HepG2 (cell line): ENCODE results near the gene NOTUM. TPM values are rescaled to one million over a fixed set of nuclear protein-coding genes. Genes with fewer than 3 reads are reported as not detected.
A peak's percentile ranks its signal among the peaks of the same experiment; 100 is the strongest.

Experiments
- HOXD1 ChIP-seq: sonication (generic); formaldehyde crosslinking; IDR thresholded peaks from 2 replicates; pipeline ENCODE4 v1.5.0; 2020; ENCODE audit warnings: missing genetic modification reagents
- KAT7 ChIP-seq: IDR thresholded peaks from 2 replicates; pipeline ENCODE4 v1.6.1; 2018; ENCODE audit warnings: borderline replicate concordance, missing compliant biosample characterization
- MAFK ChIP-seq, 2 experiments: IDR thresholded peaks in 1 of 2; conservative IDR thresholded peaks in 1 of 2; 2 replicates each; pipeline ENCODE4 v1.6.1; 2011; ENCODE audit warnings: improper control_type of control experiment in 2 of 2, low read length in 2 of 2
- RBM22 ChIP-seq: fragments of 200-400 bp; formaldehyde crosslinking; optimal IDR thresholded peaks from 2 replicates; pipeline ENCODE3; 2017; ENCODE audit warnings: mild to moderate bottlenecking, low read length, moderate library complexity
- SP4 ChIP-seq: sonication (generic); formaldehyde crosslinking; IDR thresholded peaks from 2 replicates; pipeline ENCODE4 v1.8.1; 2023; ENCODE audit warnings: mild to moderate bottlenecking, missing genetic modification reagents
- ZBTB20 ChIP-seq: sonication (generic); formaldehyde crosslinking; IDR thresholded peaks from 2 replicates; pipeline ENCODE4 v1.8.1; 2023; ENCODE audit warnings: missing genetic modification reagents, low read depth, mild to moderate bottlenecking, borderline replicate concordance
- ZNF296 ChIP-seq: sonication (generic); formaldehyde crosslinking; conservative IDR thresholded peaks from 2 replicates; pipeline ENCODE4 v1.5.0; 2020; ENCODE audit warnings: mild to moderate bottlenecking, missing genetic modification reagents
- ZNF446 ChIP-seq: sonication (generic); formaldehyde crosslinking; IDR thresholded peaks from 2 replicates; pipeline ENCODE4 v1.5.0; 2020; ENCODE audit warnings: mild to moderate bottlenecking, missing genetic modification reagents
- ZNF607 ChIP-seq: sonication (generic); formaldehyde crosslinking; IDR thresholded peaks from 2 replicates; pipeline ENCODE4 v1.5.1; 2020; ENCODE audit warnings: missing genetic modification reagents, mild to moderate bottlenecking, borderline replicate concordance
- polyA plus RNA-seq, 8 experiments: library from polyadenylated mRNA; depleted of rRNA in 3 of 8; stranded (reverse) in 7 of 8; unstranded in 1 of 8; fragments of >200 nt; fragmentation: Illumina TruSeq in 4 of 8; extraction: Trizol in 4 of 8; gene quantifications; 2 replicates each; pipeline versions ENCODE4 v1.2.1 to v1.2.3, GENCODE V29; 2011 to 2016; ENCODE audit warnings: low read depth in 4 of 8, missing spikeins in 1 of 8, mixed read lengths in 1 of 8; ENCODE audit not compliant: insufficient read depth in 1 of 8
- total RNA-seq, 5 experiments: library from RNA; depleted of rRNA; stranded (reverse); fragments of >200 nt; fragmentation: Illumina TruSeq; extraction: Trizol; gene quantifications; 2 replicates each; pipeline ENCODE4 v1.2.3, GENCODE V29; 2016; ENCODE audit warnings: low read depth in 1 of 5
- TF ChIP-seq, protein P1 (sequence below): sonication (generic); formaldehyde crosslinking; IDR thresholded peaks from 2 replicates; pipeline ENCODE4 v1.9.0; 2022; ENCODE audit warnings: missing genetic modification reagents, mild to moderate bottlenecking, borderline replicate concordance
- TF ChIP-seq, protein P2 (sequence below): sonication (generic); formaldehyde crosslinking; IDR thresholded peaks from 2 replicates; pipeline ENCODE4 v1.8.1; 2023; ENCODE audit warnings: mild to moderate bottlenecking, moderate library complexity, missing genetic modification reagents
- TF ChIP-seq, protein P3 (sequence below): sonication (generic); formaldehyde crosslinking; IDR thresholded peaks from 2 replicates; pipeline ENCODE4 v1.5.1; 2020; ENCODE audit warnings: missing genetic modification reagents, mild to moderate bottlenecking, borderline replicate concordance
- TF ChIP-seq, protein P4 (sequence below): IDR thresholded peaks from 2 replicates; pipeline ENCODE4 v1.6.1; 2018; ENCODE audit warnings: missing genetic modification reagents, mild to moderate bottlenecking, missing compliant biosample characterization
- TF ChIP-seq, protein P5 (sequence below): IDR thresholded peaks from 2 replicates; pipeline ENCODE4 v1.6.1; 2012; ENCODE audit warnings: low read length, improper control_type of control experiment
- TF ChIP-seq, protein P6 (sequence below): sonication (generic); formaldehyde crosslinking; conservative IDR thresholded peaks from 2 replicates; pipeline ENCODE4 v1.4.0; 2020; ENCODE audit warnings: missing genetic modification reagents

NOTUM gene
- total and polyA plus RNA-seq, 2 of the 13 experiments (the other 11 are each of a cell fraction or from before 2014, with no cell fraction given), result 150 to 160 TPM

DNA sequence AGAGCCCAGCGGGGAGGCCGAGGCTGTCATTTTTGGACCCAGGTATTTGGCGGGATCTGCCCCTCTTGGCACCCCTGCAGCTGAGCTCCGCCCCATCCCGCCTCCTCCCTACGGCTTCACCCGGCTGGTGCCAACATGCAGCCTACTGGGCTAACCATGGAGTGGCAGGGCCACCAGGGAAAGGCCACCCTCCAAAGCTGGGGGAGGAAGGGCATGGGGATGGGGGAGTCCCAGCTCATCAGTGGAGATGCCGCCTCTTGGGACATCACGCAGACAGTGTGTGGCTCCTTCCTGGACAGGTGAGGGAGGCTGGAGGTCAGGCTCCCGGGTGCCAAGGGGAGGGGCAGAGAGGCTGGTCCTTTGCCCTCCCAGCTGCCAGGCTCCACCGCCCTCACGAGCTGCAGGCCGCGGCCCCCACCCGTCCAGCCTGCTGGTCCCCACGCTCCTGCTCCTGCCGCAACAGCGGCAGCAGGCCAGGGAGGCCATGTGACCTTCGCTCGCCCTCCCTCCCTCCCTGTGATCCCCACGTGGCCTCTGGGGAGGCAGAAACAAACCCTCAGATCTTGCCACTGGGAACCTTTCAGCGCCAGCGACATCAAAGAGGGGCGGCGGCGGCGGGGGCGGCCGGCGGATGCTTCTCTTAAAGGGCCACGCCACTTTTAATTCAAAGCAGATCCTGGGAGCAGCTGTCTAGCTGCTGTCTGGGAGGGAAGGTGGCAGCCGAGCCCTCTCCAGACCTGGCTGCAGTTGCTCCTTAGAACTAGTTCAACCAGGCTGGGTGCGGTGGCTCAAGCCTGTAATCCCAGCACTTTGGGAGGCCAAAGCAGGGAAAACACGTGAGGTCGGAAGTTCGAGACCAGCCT is 6.8 kb upstream of the NOTUM start (continued):
- TF ChIP-seq, protein P1, sequence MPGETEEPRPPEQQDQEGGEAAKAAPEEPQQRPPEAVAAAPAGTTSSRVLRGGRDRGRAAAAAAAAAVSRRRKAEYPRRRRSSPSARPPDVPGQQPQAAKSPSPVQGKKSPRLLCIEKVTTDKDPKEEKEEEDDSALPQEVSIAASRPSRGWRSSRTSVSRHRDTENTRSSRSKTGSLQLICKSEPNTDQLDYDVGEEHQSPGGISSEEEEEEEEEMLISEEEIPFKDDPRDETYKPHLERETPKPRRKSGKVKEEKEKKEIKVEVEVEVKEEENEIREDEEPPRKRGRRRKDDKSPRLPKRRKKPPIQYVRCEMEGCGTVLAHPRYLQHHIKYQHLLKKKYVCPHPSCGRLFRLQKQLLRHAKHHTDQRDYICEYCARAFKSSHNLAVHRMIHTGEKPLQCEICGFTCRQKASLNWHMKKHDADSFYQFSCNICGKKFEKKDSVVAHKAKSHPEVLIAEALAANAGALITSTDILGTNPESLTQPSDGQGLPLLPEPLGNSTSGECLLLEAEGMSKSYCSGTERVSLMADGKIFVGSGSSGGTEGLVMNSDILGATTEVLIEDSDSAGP, result peak; percentile 100
- TF ChIP-seq HOXD1 (CRISPR knock-in tag) (peak; percentile 74), KAT7 (CRISPR knock-in tag) (peak; percentile 70), ZNF446 (CRISPR knock-in tag) (no peak), ZNF296 (CRISPR knock-in tag) (no peak; the same call in 1 of the 2 replicates), ZBTB20 (peak; percentile 93; the same call in 1 of the 2 replicates), ZNF607 (CRISPR knock-in tag) (peak; percentile 67; the same call in 1 of the 2 replicates), MAFK (conservative IDR thresholded peaks at IDR 0.05 in 1 of 2, IDR thresholded peaks at IDR 0.05 in 1 of 2; ENCODE audit: low read length in 2 of 2) (no peak), RBM22 (no peak), SP4 (peak; percentile 80)
- TF ChIP-seq, protein P2, sequence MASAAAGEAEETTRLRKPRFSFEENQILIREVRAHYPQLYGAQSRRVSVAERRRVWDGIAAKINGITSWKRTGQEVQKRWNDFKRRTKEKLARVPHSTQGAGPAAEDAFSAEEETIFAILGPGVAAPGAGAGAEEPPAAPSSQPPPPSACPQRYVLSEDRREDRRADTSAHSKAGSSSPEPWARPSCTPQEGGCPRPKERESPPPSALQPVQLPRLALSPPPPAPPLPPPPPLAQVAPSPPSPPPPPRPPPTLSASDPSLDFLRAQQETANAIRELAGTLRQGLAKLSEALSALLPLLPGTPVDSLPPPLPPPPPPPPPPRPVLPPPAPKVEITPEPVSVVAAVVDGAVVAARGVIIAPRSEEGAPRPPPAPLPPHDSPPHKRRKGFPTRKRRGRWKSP (CRISPR knock-in tag), result 0 out of 2 replicates have a peak, but pooled peaks have one; percentile 24
- TF ChIP-seq, protein P3, sequence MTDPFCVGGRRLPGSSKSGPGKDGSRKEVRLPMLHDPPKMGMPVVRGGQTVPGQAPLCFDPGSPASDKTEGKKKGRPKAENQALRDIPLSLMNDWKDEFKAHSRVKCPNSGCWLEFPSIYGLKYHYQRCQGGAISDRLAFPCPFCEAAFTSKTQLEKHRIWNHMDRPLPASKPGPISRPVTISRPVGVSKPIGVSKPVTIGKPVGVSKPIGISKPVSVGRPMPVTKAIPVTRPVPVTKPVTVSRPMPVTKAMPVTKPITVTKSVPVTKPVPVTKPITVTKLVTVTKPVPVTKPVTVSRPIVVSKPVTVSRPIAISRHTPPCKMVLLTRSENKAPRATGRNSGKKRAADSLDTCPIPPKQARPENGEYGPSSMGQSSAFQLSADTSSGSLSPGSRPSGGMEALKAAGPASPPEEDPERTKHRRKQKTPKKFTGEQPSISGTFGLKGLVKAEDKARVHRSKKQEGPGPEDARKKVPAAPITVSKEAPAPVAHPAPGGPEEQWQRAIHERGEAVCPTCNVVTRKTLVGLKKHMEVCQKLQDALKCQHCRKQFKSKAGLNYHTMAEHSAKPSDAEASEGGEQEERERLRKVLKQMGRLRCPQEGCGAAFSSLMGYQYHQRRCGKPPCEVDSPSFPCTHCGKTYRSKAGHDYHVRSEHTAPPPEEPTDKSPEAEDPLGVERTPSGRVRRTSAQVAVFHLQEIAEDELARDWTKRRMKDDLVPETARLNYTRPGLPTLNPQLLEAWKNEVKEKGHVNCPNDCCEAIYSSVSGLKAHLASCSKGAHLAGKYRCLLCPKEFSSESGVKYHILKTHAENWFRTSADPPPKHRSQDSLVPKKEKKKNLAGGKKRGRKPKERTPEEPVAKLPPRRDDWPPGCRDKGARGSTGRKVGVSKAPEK (CRISPR knock-in tag), result no peak
- TF ChIP-seq, protein P4, sequence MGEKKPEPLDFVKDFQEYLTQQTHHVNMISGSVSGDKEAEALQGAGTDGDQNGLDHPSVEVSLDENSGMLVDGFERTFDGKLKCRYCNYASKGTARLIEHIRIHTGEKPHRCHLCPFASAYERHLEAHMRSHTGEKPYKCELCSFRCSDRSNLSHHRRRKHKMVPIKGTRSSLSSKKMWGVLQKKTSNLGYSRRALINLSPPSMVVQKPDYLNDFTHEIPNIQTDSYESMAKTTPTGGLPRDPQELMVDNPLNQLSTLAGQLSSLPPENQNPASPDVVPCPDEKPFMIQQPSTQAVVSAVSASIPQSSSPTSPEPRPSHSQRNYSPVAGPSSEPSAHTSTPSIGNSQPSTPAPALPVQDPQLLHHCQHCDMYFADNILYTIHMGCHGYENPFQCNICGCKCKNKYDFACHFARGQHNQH (CRISPR knock-in tag), result peak; percentile 97
- TF ChIP-seq, protein P5, sequence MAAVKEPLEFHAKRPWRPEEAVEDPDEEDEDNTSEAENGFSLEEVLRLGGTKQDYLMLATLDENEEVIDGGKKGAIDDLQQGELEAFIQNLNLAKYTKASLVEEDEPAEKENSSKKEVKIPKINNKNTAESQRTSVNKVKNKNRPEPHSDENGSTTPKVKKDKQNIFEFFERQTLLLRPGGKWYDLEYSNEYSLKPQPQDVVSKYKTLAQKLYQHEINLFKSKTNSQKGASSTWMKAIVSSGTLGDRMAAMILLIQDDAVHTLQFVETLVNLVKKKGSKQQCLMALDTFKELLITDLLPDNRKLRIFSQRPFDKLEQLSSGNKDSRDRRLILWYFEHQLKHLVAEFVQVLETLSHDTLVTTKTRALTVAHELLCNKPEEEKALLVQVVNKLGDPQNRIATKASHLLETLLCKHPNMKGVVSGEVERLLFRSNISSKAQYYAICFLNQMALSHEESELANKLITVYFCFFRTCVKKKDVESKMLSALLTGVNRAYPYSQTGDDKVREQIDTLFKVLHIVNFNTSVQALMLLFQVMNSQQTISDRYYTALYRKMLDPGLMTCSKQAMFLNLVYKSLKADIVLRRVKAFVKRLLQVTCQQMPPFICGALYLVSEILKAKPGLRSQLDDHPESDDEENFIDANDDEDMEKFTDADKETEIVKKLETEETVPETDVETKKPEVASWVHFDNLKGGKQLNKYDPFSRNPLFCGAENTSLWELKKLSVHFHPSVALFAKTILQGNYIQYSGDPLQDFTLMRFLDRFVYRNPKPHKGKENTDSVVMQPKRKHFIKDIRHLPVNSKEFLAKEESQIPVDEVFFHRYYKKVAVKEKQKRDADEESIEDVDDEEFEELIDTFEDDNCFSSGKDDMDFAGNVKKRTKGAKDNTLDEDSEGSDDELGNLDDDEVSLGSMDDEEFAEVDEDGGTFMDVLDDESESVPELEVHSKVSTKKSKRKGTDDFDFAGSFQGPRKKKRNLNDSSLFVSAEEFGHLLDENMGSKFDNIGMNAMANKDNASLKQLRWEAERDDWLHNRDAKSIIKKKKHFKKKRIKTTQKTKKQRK, result no peak
- TF ChIP-seq, protein P6, sequence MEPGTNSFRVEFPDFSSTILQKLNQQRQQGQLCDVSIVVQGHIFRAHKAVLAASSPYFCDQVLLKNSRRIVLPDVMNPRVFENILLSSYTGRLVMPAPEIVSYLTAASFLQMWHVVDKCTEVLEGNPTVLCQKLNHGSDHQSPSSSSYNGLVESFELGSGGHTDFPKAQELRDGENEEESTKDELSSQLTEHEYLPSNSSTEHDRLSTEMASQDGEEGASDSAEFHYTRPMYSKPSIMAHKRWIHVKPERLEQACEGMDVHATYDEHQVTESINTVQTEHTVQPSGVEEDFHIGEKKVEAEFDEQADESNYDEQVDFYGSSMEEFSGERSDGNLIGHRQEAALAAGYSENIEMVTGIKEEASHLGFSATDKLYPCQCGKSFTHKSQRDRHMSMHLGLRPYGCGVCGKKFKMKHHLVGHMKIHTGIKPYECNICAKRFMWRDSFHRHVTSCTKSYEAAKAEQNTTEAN, result peak; percentile 81; the same call in 1 of the 2 replicates
